ENCODE results near the gene SNRPF. TPM values are rescaled to one million over a fixed set of nuclear protein-coding genes. Genes with fewer than 3 reads are reported as not detected.
"Not testable (repeated sequence)": the region's sequence is repeated elsewhere in the genome, so short reads cannot be mapped to it uniquely, and the experiment has no call there.

Gene SNRPF
- total RNA-seq = 1 to 10 TPM; 7.4 to 8.3 TPM

- TF ChIP-seq POLR2AphosphoS5 (IDR thresholded peaks at IDR 0.05) (peak; percentile 96), POLR2A (IDR thresholded peaks at IDR 0.05) (peak; percentile 37), CTCF (IDR thresholded peaks at IDR 0.05) (peak in 2 of 4 experiments; percentile 18 to 34)
- Histone ChIP-seq H3K4me3 (peak within 1 kb of the TSS; percentile 65 to 73), H3K36me3 (peaks cover 0 to 4% of the 10 kb centered on the region in 2 donors), H3K27ac (peak within 1 kb of the TSS; percentile 68 to 79), H3K4me1 (replicated peaks) (peaks cover 4% of the 10 kb centered on the region), H3K9me3 (no peaks in the 10 kb centered on the region), H3K27me3 (replicated peaks; ENCODE audit: insufficient read depth) (no peaks in the 10 kb centered on the region)
- WGBS = under 1% methylated on average over 54 of the region's 54 CpGs
- intact Hi-C loops (cut with DNase I) = no loop called here
- peak; percentile 97 for DNase-seq (ENCODE audit: low spot score)
Measured at GRCh38 chr12:95858451-95859343, at the start of gene SNRPF. Gene SNRPF (plus strand): TSS chr12:95858952. CDS start chr12:95859074, 122 bp downstream.

GRCh38 chr12:95809000-95809680 is 49.6 kb upstream of the SNRPF start:
- Histone ChIP-seq H3K27ac (no peak overlapping the region), H3K4me3 (no peak overlapping the region), H3K9me3 (no peaks in the 10 kb centered on the region), H3K4me1 (replicated peaks) (no peaks in the 10 kb centered on the region), H3K36me3 (no peaks in the 10 kb centered on the region), H3K27me3 (replicated peaks; ENCODE audit: insufficient read depth) (no peaks in the 10 kb centered on the region)
- DNase-seq (ENCODE audit: low spot score) = no peak
- intact Hi-C loops (cut with DNase I) = no loop called here
- TF ChIP-seq POLR2AphosphoS5 (IDR thresholded peaks at IDR 0.05) (no peak), POLR2A (IDR thresholded peaks at IDR 0.05) (no peak), CTCF (IDR thresholded peaks at IDR 0.05) (no peak)
- 95% methylated on average over 7 of the region's 7 CpGs for WGBS

GRCh38 chr12:95810411-95810810 is 48.3 kb upstream of the SNRPF start:
- 81% methylated on average over 2 of the region's 2 CpGs for WGBS
- H3K27me3 ChIP-seq (replicated peaks; ENCODE audit: insufficient read depth) = no peaks in the 10 kb centered on the region
- no peaks in the 10 kb centered on the region for H3K36me3 ChIP-seq
- no peak overlapping the region for H3K4me3 ChIP-seq
- intact Hi-C loops (cut with DNase I) = loop anchor here (10.0 kb wide), 1 partner anchor 184 kb away; the partner anchor contains the start of gene HAL
- TF ChIP-seq POLR2AphosphoS5 (IDR thresholded peaks at IDR 0.05) (no peak), POLR2A (IDR thresholded peaks at IDR 0.05) (no peak), CTCF (IDR thresholded peaks at IDR 0.05) (no peak)
- no peaks in the 10 kb centered on the region for H3K4me1 ChIP-seq (replicated peaks)
- DNase-seq (ENCODE audit: low spot score) = no peak
- H3K9me3 ChIP-seq = no peaks in the 10 kb centered on the region
- H3K27ac ChIP-seq = no peak overlapping the region

GRCh38 chr12:95812155-95812554 is 46.6 kb upstream of the SNRPF start:
- H3K27ac ChIP-seq; H3K4me1 ChIP-seq (replicated peaks); H3K9me3 ChIP-seq; H3K27me3 ChIP-seq (replicated peaks; ENCODE audit: insufficient read depth); DNase-seq (ENCODE audit: low spot score); H3K36me3 ChIP-seq; H3K4me3 ChIP-seq: not testable (repeated sequence)
- 94% methylated on average over 4 of the region's 4 CpGs for WGBS
- intact Hi-C loops (cut with DNase I) = loop anchor here (10.0 kb wide), 1 partner anchor 183 kb away; the partner anchor contains the start of gene HAL

GRCh38 chr12:95815632-95816212 is 43.0 kb upstream of the SNRPF start:
- Histone ChIP-seq H3K4me3 (no peak overlapping the region), H3K9me3 (no peaks in the 10 kb centered on the region), H3K27ac (no peak overlapping the region), H3K36me3 (no peaks in the 10 kb centered on the region), H3K4me1 (replicated peaks) (no peaks in the 10 kb centered on the region), H3K27me3 (replicated peaks; ENCODE audit: insufficient read depth) (no peaks in the 10 kb centered on the region)
- intact Hi-C loops (cut with DNase I) = loop anchor here (2.0 to 10.0 kb wide), 2 partner anchors 179 to 233 kb away; partner anchors contain the start of gene HAL
- TF ChIP-seq CTCF (IDR thresholded peaks at IDR 0.05) (peak; percentile 29 to 87 (median 76)), POLR2A (IDR thresholded peaks at IDR 0.05) (no peak), POLR2AphosphoS5 (IDR thresholded peaks at IDR 0.05) (no peak)
- no peak for DNase-seq (ENCODE audit: low spot score)
- WGBS = 49% methylated on average over 5 of the region's 5 CpGs

All from prostate gland (tissue), 2 donors.